Naive thymus-derived CD4-positive, alpha-beta T cell (primary cell): ENCODE measurements around the gene TOPAZ1. TPM values are rescaled to one million over a fixed set of nuclear protein-coding genes. Genes with fewer than 3 reads are reported as not detected.

Experiments
- ATAC-seq: fragments of 150-1000 bp; cut with Tn5 transposase; 2 replicates; pipeline ENCODE4 v1.10.0; 2021; ENCODE audit warnings: mild to moderate bottlenecking, moderate library complexity
- CTCF ChIA-PET: fragments of 350-600 bp; sonication (Branson Sonifier 250); formaldehyde crosslinking; loops from one replicate; lab custom pipeline; 2021; ENCODE audit warnings: antibody characterized with exemption; lab: Charles Lee
- POLR2A ChIA-PET: fragments of 350-600 bp; sonication (Branson Sonifier 250); formaldehyde crosslinking; loops from one replicate; lab custom pipeline; 2021; ENCODE audit warnings: antibody characterized with exemption, inconsistent platforms; lab: Charles Lee
- DNase-seq, 9 donors: peaks; one replicate each; pipeline versions ENCODE4 v3.0.0 to v3.0.0-alpha.2; 2020 to 2022; ENCODE audit warnings: mixed read lengths in 1 of 9
- H3K27ac ChIP-seq: one replicate; pipeline ENCODE4 v1.7.0; 2013; ENCODE audit warnings: mild to moderate bottlenecking, low read depth, low read length, moderate library complexity
- H3K27me3 ChIP-seq, 2 donors: one replicate each; pipeline ENCODE4 v1.7.0; 2013; ENCODE audit warnings: low read length in 2 of 2, mild to moderate bottlenecking in 2 of 2, moderate library complexity in 2 of 2; ENCODE audit not compliant: control insufficient read depth in 2 of 2, insufficient read depth in 2 of 2
- H3K36me3 ChIP-seq, 3 experiments: 1 replicate in 2 of 3; 2 replicates in 1 of 3; pipeline ENCODE4 v1.7.0; 2013; ENCODE audit warnings: low read length in 3 of 3, mild to moderate bottlenecking in 3 of 3, moderate library complexity in 1 of 3; ENCODE audit not compliant: insufficient read depth in 3 of 3, control insufficient read depth in 2 of 3
- H3K4me1 ChIP-seq, 2 donors: one replicate each; pipeline ENCODE4 v1.7.0; 2013; ENCODE audit warnings: low read length in 2 of 2, mild to moderate bottlenecking in 2 of 2, moderate library complexity in 1 of 2; ENCODE audit not compliant: control insufficient read depth in 2 of 2, insufficient read depth in 2 of 2
- H3K4me3 ChIP-seq: 2 replicates; pipeline ENCODE4 v1.7.0; 2013; ENCODE audit warnings: mild to moderate bottlenecking, low read length
- H3K9me3 ChIP-seq, 3 experiments: 1 replicate in 2 of 3; 2 replicates in 1 of 3; pipeline ENCODE4 v1.7.0; 2013; ENCODE audit warnings: low read length in 3 of 3; ENCODE audit not compliant: control insufficient read depth in 2 of 3
- H3K27ac Mint-ChIP-seq, 9 donors: one replicate each; pipeline ENCODE4 v1.8.0; 2020 to 2022; ENCODE audit warnings: mixed read lengths in 9 of 9, mild to moderate bottlenecking in 8 of 9, moderate library complexity in 5 of 9, inconsistent platforms in 2 of 9
- H3K27me3 Mint-ChIP-seq, 5 donors: one replicate each; pipeline ENCODE4 v1.8.0; 2021 to 2022; ENCODE audit warnings: mixed read lengths in 5 of 5, mild to moderate bottlenecking in 1 of 5
- H3K36me3 Mint-ChIP-seq, 5 donors: one replicate each; pipeline ENCODE4 v1.8.0; 2020 to 2022; ENCODE audit warnings: mixed read lengths in 5 of 5, mild to moderate bottlenecking in 3 of 5, inconsistent platforms in 1 of 5
- H3K4me1 Mint-ChIP-seq, 7 donors: one replicate each; pipeline ENCODE4 v1.8.0; 2020 to 2022; ENCODE audit warnings: mixed read lengths in 7 of 7, mild to moderate bottlenecking in 3 of 7, inconsistent platforms in 1 of 7
- H3K4me3 Mint-ChIP-seq, 10 donors: one replicate each; pipeline ENCODE4 v1.8.0; 2020 to 2022; ENCODE audit warnings: mild to moderate bottlenecking in 10 of 10, mixed read lengths in 10 of 10, moderate library complexity in 6 of 10, inconsistent platforms in 2 of 10
- H3K9me3 Mint-ChIP-seq, 11 donors: one replicate each; pipeline ENCODE4 v1.8.0; 2020 to 2022; ENCODE audit warnings: mixed read lengths in 11 of 11, mild to moderate bottlenecking in 4 of 11, inconsistent platforms in 1 of 11, moderate library complexity in 1 of 11
- intact Hi-C, 2 donors: fragments of 100-400 bp; cut with micrococcal nuclease; formaldehyde crosslinking; loops; one replicate each; pipeline ENCODE4 v1.15.1; 2023
- polyA plus RNA-seq, 2 donors: library from polyadenylated mRNA; unstranded; fragments of 300-500 nt; fragmentation: Illumina TruSeq; gene quantifications; one replicate each; pipeline ENCODE4 v1.2.3, GENCODE V29; 2021
- total RNA-seq, 6 experiments: library from RNA in 5 of 6; stranded (reverse) in 5 of 6; gene quantifications; 1 replicate in 5 of 6; 2 replicates in 1 of 6; pipeline ENCODE4 v1.2.3 and lab custom pipeline; 2021 to 2026

The TOPAZ1 gene
- total RNA-seq (not detected), polyA plus RNA-seq (not detected), total RNA-seq (lab: John Stamatoyannopoulos, UW) (not detected)

DNA sequence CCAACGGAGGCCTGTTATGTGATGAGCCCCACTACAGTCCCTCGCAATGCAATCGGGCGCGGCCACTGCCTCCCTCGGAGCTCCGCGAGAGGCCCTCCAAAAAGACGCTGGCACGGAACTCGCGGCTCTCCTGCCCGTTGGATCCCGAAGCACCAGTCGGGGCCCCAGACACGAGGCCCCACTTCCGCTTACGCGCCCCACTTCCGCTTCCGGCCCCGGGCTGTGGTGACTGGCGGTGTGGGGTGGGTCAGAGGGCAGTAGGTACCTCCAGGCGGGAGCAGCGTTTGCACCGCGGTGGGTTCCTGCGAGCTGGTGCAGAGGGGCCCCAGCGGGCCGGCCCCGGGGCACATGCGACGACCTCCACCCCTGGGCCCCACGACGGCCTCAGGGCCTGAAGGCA, at the start of gene TOPAZ1:
Gene TOPAZ1 (plus strand): TSS at position 181 of the 400 bp plus-strand sequence. CDS start 168 bp downstream, at position 349.
- no peaks in the 10 kb centered on the region for H3K4me1 Mint-ChIP-seq
- H3K36me3 Mint-ChIP-seq = peaks cover 0 to 3% (median 0%) of the 10 kb centered on the region in 5 donors
- H3K27me3 Mint-ChIP-seq = peaks cover 8 to 40% (median 18%) of the 10 kb centered on the region in 5 donors
- Histone ChIP-seq H3K36me3 (no peaks in the 10 kb centered on the region), H3K4me3 (no peak within 1 kb of the TSS), H3K9me3 (no peaks in the 10 kb centered on the region), H3K27me3 (no peaks in the 10 kb centered on the region), H3K27ac (no peak within 1 kb of the TSS), H3K4me1 (no peaks in the 10 kb centered on the region)
- DNase-seq (no peak), ATAC-seq (no peak)
- ChIA-PET CTCF (no interaction called here), POLR2A (no interaction called here)
- intact Hi-C loops = no loop called here
- peaks cover 0 to 4% (median 0%) of the 10 kb centered on the region in 11 donors for H3K9me3 Mint-ChIP-seq
- no peak within 1 kb of the TSS for H3K4me3 Mint-ChIP-seq
- H3K27ac Mint-ChIP-seq = no peak within 1 kb of the TSS

DNA sequence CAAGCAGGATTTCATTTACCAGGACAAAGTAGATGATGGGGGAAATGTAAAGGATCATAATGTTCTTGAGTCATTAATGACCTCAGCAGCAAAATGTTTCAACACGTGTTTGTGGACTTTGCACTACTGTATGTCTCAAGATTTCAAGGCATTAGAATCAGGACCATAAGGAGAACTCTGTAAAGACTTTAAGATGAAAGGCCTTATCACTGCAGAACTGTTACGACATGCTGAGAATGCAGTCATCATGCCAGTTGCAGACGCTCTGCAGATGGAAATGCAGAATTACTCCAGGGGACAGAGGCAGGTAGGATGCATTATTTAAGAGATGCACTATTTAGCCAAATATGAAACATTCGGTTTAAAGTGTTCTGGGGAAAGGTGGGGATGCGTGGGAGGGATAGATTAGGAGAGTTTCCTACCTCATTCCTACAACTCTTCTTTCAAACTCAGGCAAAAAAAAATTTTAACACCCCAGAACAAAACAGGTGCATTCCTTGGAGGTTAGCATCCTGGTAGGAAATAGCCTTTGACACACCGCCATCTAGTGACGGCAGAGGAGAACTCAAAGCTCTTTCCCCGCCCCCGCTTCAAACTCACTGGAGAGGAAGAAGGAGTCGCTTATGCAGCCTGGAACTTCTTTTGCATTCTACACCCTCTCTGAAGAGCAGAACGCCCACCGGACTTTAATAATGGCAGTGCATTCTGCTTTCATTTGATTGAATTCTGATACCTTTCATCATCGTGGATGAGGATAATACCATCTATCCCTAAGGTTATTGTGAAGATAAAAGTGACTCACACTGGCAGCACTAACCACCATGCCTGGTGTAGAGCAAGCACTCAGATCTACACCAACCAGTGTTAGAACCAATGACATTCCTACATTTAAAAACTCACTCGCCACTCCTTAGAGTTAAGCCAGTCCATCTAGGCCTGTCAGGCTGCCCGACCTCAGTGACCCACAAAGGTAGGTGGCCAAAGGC, 43.1 kb upstream of the TOPAZ1 start:
- DNase-seq (peak; percentile 23 to 68 (median 62)), ATAC-seq (peak; percentile 83)
- ChIA-PET CTCF (interaction anchor here (0.6 to 1.9 kb wide), 8 partner anchors 8 to 661 kb away, joined by 3 to 9 read pairs (median 4); no protein-coding TSS in a partner anchor), POLR2A (no interaction called here)
- Mint-ChIP-seq H3K36me3 (no peaks in the 10 kb centered on the region), H3K4me3 (no peak overlapping the region), H3K27ac (no peak overlapping the region), H3K4me1 (no peaks in the 10 kb centered on the region), H3K9me3 (no peaks in the 10 kb centered on the region), H3K27me3 (peaks cover 16 to 25% (median 18%) of the 10 kb centered on the region in 5 donors)
- no peak overlapping the region for H3K27ac ChIP-seq
- no peaks in the 10 kb centered on the region for H3K9me3 ChIP-seq
- intact Hi-C loops = loop anchor here (1.0 to 5.0 kb wide), 9 partner anchors 38 to 1418 kb away; partner anchors contain the start of gene ABHD5 (in 1 of the 2)
- H3K4me3 ChIP-seq = no peak overlapping the region
- no peaks in the 10 kb centered on the region for H3K36me3 ChIP-seq
- no peaks in the 10 kb centered on the region for H3K27me3 ChIP-seq
- H3K4me1 ChIP-seq = no peaks in the 10 kb centered on the region

GRCh38 chr3:44206261-44206660, 35.4 kb upstream of the TOPAZ1 start:
- H3K9me3 Mint-ChIP-seq = no peaks in the 10 kb centered on the region
- CTCF ChIA-PET = interaction anchor here (0.6 to 1.3 kb wide), 4 partner anchors 8 to 258 kb away, joined by 3 read pairs; no protein-coding TSS in a partner anchor
- no peak for DNase-seq
- peaks cover 30 to 70% (median 53%) of the 10 kb centered on the region in 5 donors for H3K27me3 Mint-ChIP-seq
- H3K9me3 ChIP-seq = no peaks in the 10 kb centered on the region
- H3K4me3 ChIP-seq = no peak overlapping the region
- intact Hi-C loops = no loop called here
- H3K36me3 ChIP-seq = no peaks in the 10 kb centered on the region
- POLR2A ChIA-PET = interaction anchor here (0.6 kb wide), 1 partner anchor 16 kb away, joined by 8 read pairs; no protein-coding TSS in a partner anchor
- H3K36me3 Mint-ChIP-seq = no peaks in the 10 kb centered on the region
- H3K4me3 Mint-ChIP-seq = no peak overlapping the region
- no peak overlapping the region for H3K27ac Mint-ChIP-seq
- peaks cover 9 to 40% (median 27%) of the 10 kb centered on the region in 7 donors for H3K4me1 Mint-ChIP-seq
- H3K27me3 ChIP-seq = peaks cover 0 to 6% of the 10 kb centered on the region in 2 donors
- no peak overlapping the region for H3K27ac ChIP-seq
- peaks cover 0 to 18% of the 10 kb centered on the region in 2 donors for H3K4me1 ChIP-seq
- no peak for ATAC-seq

GRCh38 chr3:44206862-44207652, 34.6 kb upstream of the TOPAZ1 start:
- Mint-ChIP-seq H3K27me3 (peaks cover 25 to 74% (median 53%) of the 10 kb centered on the region in 5 donors), H3K4me3 (peak overlapping the region in 2 of 10 donors; percentile 51 to 57), H3K36me3 (no peaks in the 10 kb centered on the region), H3K9me3 (no peaks in the 10 kb centered on the region), H3K27ac (peak overlapping the region in 1 of 9 donors; percentile 40), H3K4me1 (peaks cover 9 to 40% (median 27%) of the 10 kb centered on the region in 7 donors)
- Histone ChIP-seq H3K9me3 (no peaks in the 10 kb centered on the region), H3K27ac (no peak overlapping the region), H3K36me3 (no peaks in the 10 kb centered on the region), H3K4me1 (peaks cover 0 to 18% of the 10 kb centered on the region in 2 donors), H3K27me3 (peaks cover 0 to 6% of the 10 kb centered on the region in 2 donors), H3K4me3 (no peak overlapping the region)
- ChIA-PET CTCF (interaction anchor here (0.6 to 2.5 kb wide), 5 partner anchors 8 to 257 kb away, joined by 3 to 9 read pairs (median 3); no protein-coding TSS in a partner anchor), POLR2A (interaction anchor here (0.6 kb wide), 1 partner anchor 15 kb away, joined by 8 read pairs; no protein-coding TSS in a partner anchor)
- ATAC-seq = no peak
- DNase-seq = no peak
- intact Hi-C loops = no loop called here

DNA sequence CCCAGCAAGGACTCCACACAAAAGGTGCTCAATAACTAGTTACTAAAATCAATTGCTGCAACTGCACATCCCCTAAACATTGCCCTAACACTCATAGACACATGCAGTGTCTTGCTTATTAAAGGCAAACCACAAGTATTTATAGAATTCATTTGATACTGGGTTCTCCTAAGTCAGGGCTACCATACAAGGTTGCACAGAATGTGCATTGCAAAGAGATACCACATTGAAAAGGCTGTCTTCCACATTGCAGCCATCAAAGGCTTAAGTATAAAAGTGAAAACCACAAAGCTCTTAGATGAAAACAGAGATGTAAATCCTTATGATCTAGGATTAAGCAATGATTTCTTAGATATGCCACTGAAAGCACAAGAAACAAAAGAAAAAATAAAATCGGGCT, 33.6 kb upstream of the TOPAZ1 start:
- DNase-seq = peak in 7 of 9 donors; percentile 32 to 74 (median 62)
- peaks cover 0 to 6% of the 10 kb centered on the region in 2 donors for H3K27me3 ChIP-seq
- intact Hi-C loops = no loop called here
- Mint-ChIP-seq H3K27me3 (peaks cover 26 to 77% (median 52%) of the 10 kb centered on the region in 5 donors), H3K9me3 (no peaks in the 10 kb centered on the region), H3K36me3 (no peaks in the 10 kb centered on the region), H3K27ac (peak overlapping the region in 2 of 9 donors; percentile 48 to 56), H3K4me3 (peak overlapping the region in 7 of 10 donors; percentile 42 to 71 (median 53)), H3K4me1 (peaks cover 9 to 40% (median 27%) of the 10 kb centered on the region in 7 donors)
- no peaks in the 10 kb centered on the region for H3K36me3 ChIP-seq
- ATAC-seq = peak; percentile 86
- H3K27ac ChIP-seq = no peak overlapping the region
- no peaks in the 10 kb centered on the region for H3K9me3 ChIP-seq
- CTCF ChIA-PET = interaction anchor here (2.5 kb wide), 1 partner anchor 9 kb away, joined by 9 read pairs; no protein-coding TSS in a partner anchor
- no peak overlapping the region for H3K4me3 ChIP-seq
- peaks cover 0 to 18% of the 10 kb centered on the region in 2 donors for H3K4me1 ChIP-seq
- POLR2A ChIA-PET = no interaction called here

GRCh38 chr3:44208568-44208967, 33.1 kb upstream of the TOPAZ1 start:
- CTCF ChIA-PET = interaction anchor here (2.5 kb wide), 1 partner anchor 10 kb away, joined by 9 read pairs; no protein-coding TSS in a partner anchor
- ATAC-seq (no peak), DNase-seq (no peak)
- intact Hi-C loops = no loop called here
- Histone ChIP-seq H3K36me3 (no peaks in the 10 kb centered on the region), H3K27me3 (peaks cover 0 to 6% of the 10 kb centered on the region in 2 donors), H3K4me3 (no peak overlapping the region), H3K27ac (no peak overlapping the region), H3K4me1 (peaks cover 0 to 18% of the 10 kb centered on the region in 2 donors), H3K9me3 (no peaks in the 10 kb centered on the region)
- Mint-ChIP-seq H3K27me3 (peaks cover 28 to 79% (median 54%) of the 10 kb centered on the region in 5 donors), H3K4me1 (peaks cover 9 to 40% (median 27%) of the 10 kb centered on the region in 7 donors), H3K27ac (peak overlapping the region in 2 of 9 donors; percentile 48 to 56), H3K4me3 (peak overlapping the region in 7 of 10 donors; percentile 42 to 71 (median 53)), H3K36me3 (no peaks in the 10 kb centered on the region), H3K9me3 (no peaks in the 10 kb centered on the region)
- POLR2A ChIA-PET = no interaction called here
